ENCODE measurements around the gene ADAM15. TPM values are rescaled to one million over a fixed set of nuclear protein-coding genes. Genes with fewer than 3 reads are reported as not detected.

The ADAM15 gene
- polyA plus RNA-seq, 1 of the 3 experiments (the other 2 are of a cell fraction) = 60.1 TPM

DNA sequence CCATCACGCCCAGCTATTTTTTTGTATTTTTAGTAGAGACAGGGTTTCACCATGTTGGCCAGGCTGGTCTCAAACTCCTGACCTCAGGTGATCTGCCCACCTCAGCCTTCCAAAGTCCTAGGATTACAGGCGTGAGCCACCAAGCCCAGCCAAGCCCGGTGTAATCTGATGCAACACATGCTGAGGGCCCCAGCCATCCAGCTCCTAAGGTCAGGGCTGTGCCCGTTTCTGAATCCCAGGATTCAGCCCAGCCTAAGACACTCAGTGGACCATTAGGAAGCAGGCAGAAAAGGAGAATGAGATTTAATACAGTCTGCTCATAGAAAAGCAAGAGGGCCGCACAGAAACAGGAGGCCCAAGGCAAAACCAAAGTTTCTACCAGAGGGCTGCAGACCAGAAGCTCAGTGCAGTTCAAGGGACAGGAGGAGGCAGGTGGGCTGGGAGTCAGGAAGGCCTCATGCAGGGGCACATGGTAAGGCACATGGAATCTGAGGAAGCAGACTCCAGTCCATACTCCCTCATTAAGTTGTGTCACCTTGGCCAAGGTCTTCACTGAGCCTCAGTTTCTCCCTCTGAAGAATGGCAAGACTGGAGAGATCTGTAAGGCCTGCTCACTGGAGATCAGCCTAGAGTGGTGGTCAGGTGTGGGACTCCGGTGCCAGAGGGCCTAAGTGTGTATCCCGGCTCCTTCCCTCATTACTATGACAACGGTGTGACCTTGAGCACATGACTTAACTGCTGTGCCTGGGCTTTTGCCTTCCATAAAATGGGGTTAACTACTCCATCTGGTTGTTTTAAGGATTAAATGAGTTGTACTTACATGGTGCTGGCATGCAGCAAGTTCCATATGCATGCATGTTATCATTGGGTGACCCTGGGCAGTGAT, 2.4 kb upstream of the ADAM15 start:
- WGBS (ENCODE audit: low lambda C conversion rate) = 91% methylated on average over 8 of the region's 8 CpGs
- no peaks in the 10 kb centered on the region for H3K27me3 ChIP-seq (ENCODE audit: insufficient read depth)
- peaks cover 14 to 49% of the 10 kb centered on the region in 2 experiments for H3K4me1 ChIP-seq (ENCODE audit: control insufficient read depth in 1 of 2, insufficient read depth in 2 of 2, low read depth in 1 of 2, low read length in 1 of 2)
- H3F3A ChIP-seq (replicated peaks; ENCODE audit: insufficient read depth) = peaks cover 13% of the 10 kb centered on the region
- no peak for TF ChIP-seq MAX (IDR thresholded peaks at IDR 0.05; ENCODE audit: low read depth)
- no peak for TF ChIP-seq NRF1 (IDR thresholded peaks at IDR 0.05; ENCODE audit: low read depth, low read length)
- no peak for TF ChIP-seq YY1 (IDR thresholded peaks at IDR 0.05; ENCODE audit: low read depth)
- TF ChIP-seq EP300 (IDR thresholded peaks at IDR 0.05; ENCODE audit: borderline replicate concordance in 1 of 2, low read depth in 1 of 2, low read length in 1 of 2) = no peak
- TF ChIP-seq, protein P1, sequence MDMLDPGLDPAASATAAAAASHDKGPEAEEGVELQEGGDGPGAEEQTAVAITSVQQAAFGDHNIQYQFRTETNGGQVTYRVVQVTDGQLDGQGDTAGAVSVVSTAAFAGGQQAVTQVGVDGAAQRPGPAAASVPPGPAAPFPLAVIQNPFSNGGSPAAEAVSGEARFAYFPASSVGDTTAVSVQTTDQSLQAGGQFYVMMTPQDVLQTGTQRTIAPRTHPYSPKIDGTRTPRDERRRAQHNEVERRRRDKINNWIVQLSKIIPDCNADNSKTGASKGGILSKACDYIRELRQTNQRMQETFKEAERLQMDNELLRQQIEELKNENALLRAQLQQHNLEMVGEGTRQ (IDR thresholded peaks at IDR 0.05; ENCODE audit: borderline replicate concordance, low read depth, low read length) = no peak
- TF ChIP-seq EZH2phosphoT487 (IDR thresholded peaks at IDR 0.05; ENCODE audit: borderline replicate concordance, low read depth) = no peak
- TF ChIP-seq SIN3A (IDR thresholded peaks at IDR 0.05; ENCODE audit: borderline replicate concordance, low read depth, low read length) = no peak
- TF ChIP-seq RAD21 (IDR thresholded peaks at IDR 0.05; ENCODE audit: low read length) = no peak
- no peak for TF ChIP-seq JUND (IDR thresholded peaks at IDR 0.05)
- TF ChIP-seq NFIC (IDR thresholded peaks at IDR 0.05; ENCODE audit: borderline replicate concordance) = no peak
- TF ChIP-seq, protein P2, sequence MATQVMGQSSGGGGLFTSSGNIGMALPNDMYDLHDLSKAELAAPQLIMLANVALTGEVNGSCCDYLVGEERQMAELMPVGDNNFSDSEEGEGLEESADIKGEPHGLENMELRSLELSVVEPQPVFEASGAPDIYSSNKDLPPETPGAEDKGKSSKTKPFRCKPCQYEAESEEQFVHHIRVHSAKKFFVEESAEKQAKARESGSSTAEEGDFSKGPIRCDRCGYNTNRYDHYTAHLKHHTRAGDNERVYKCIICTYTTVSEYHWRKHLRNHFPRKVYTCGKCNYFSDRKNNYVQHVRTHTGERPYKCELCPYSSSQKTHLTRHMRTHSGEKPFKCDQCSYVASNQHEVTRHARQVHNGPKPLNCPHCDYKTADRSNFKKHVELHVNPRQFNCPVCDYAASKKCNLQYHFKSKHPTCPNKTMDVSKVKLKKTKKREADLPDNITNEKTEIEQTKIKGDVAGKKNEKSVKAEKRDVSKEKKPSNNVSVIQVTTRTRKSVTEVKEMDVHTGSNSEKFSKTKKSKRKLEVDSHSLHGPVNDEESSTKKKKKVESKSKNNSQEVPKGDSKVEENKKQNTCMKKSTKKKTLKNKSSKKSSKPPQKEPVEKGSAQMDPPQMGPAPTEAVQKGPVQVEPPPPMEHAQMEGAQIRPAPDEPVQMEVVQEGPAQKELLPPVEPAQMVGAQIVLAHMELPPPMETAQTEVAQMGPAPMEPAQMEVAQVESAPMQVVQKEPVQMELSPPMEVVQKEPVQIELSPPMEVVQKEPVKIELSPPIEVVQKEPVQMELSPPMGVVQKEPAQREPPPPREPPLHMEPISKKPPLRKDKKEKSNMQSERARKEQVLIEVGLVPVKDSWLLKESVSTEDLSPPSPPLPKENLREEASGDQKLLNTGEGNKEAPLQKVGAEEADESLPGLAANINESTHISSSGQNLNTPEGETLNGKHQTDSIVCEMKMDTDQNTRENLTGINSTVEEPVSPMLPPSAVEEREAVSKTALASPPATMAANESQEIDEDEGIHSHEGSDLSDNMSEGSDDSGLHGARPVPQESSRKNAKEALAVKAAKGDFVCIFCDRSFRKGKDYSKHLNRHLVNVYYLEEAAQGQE (IDR thresholded peaks at IDR 0.05; ENCODE audit: low read depth, low read length) = no peak
- TF ChIP-seq, protein P3, sequence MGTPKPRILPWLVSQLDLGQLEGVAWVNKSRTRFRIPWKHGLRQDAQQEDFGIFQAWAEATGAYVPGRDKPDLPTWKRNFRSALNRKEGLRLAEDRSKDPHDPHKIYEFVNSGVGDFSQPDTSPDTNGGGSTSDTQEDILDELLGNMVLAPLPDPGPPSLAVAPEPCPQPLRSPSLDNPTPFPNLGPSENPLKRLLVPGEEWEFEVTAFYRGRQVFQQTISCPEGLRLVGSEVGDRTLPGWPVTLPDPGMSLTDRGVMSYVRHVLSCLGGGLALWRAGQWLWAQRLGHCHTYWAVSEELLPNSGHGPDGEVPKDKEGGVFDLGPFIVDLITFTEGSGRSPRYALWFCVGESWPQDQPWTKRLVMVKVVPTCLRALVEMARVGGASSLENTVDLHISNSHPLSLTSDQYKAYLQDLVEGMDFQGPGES (IDR thresholded peaks at IDR 0.05; ENCODE audit: low read depth, low read length) = no peak
- TF ChIP-seq TCF12 (IDR thresholded peaks at IDR 0.05) = no peak
- TF ChIP-seq GATA2 (CRISPR knock-in tag; IDR thresholded peaks at IDR 0.05) = no peak
- no peak for TF ChIP-seq RCOR1 (IDR thresholded peaks at IDR 0.05; ENCODE audit: low read length)
- no peak for TF ChIP-seq FOXJ3 (CRISPR knock-in tag; IDR thresholded peaks at IDR 0.05)
- no peak overlapping the region for H3K4me3 ChIP-seq (ENCODE audit: low read depth in 2 of 2, low read length in 1 of 2)
- no peaks in the 10 kb centered on the region for H3K36me3 ChIP-seq (replicated peaks in 1 of 2; ENCODE audit: control insufficient read depth in 1 of 2, insufficient read depth in 2 of 2, low read length in 1 of 2)
- no peaks in the 10 kb centered on the region for H3K9me3 ChIP-seq
- H3K9me2 ChIP-seq = no peaks in the 10 kb centered on the region
- H4K20me1 ChIP-seq (ENCODE audit: insufficient read depth) = no peaks in the 10 kb centered on the region
- no peak overlapping the region for H3K27ac ChIP-seq (ENCODE audit: low read depth in 2 of 2, low read length in 1 of 2)
- no peak overlapping the region for H2AFZ ChIP-seq (ENCODE audit: low read depth)
- H3K79me2 ChIP-seq (ENCODE audit: insufficient read depth) = peaks cover 8% of the 10 kb centered on the region; the same call in 1 of the 2 replicates
- no peak for DNase-seq
- CTCF ChIA-PET = interaction anchor here (0.8 to 26.0 kb wide), 9 partner anchors 14 to 88 kb away, joined by 3 to 573 read pairs (median 12); partner anchors contain the start of genes EFNA3, EFNA4, FLAD1 and PYGO2
- POLR2A ChIA-PET = no interaction called here
- H3K4me2 ChIP-seq = no peak overlapping the region
- H3K9ac ChIP-seq = no peak overlapping the region

Measured in SK-N-SH (cell line).